PC-9 (cell line): ENCODE data around the gene CSNK1A1L.

Experiments
- EZH2 ChIP-seq: fragments of 200-600 bp; sonication (generic); IDR thresholded peaks from 2 replicates; pipeline ENCODE4 v1.8.0; 2017; ENCODE audit warnings: antibody characterized with exemption, low read depth
- TF ChIP-seq, protein P1 (sequence below): fragments of 200-600 bp; sonication (generic); conservative IDR thresholded peaks from 2 replicates; pipeline ENCODE4 v1.6.1; 2017; ENCODE audit warnings: mixed run types, antibody characterized with exemption, mild to moderate bottlenecking, moderate library complexity

DNA sequence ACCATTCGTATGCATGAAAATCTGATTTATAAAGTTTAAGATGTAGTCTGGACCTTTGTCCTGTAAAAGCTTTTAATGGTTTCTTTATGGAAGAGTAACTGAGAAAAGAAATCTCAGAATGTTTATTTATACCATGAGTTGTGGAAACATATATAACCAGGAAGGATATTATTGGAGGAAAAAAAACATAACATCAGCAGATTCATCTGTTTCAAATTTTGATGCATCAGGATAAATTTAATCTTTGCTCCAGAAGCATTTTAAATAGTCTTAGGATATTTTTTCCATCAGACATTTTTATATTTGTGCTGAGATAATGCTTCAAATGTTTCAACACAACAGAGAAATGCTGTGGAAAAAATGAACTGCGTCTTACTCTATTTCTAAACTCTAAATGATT is 31.2 kb upstream of the CSNK1A1L start:
- TF ChIP-seq, protein P1, sequence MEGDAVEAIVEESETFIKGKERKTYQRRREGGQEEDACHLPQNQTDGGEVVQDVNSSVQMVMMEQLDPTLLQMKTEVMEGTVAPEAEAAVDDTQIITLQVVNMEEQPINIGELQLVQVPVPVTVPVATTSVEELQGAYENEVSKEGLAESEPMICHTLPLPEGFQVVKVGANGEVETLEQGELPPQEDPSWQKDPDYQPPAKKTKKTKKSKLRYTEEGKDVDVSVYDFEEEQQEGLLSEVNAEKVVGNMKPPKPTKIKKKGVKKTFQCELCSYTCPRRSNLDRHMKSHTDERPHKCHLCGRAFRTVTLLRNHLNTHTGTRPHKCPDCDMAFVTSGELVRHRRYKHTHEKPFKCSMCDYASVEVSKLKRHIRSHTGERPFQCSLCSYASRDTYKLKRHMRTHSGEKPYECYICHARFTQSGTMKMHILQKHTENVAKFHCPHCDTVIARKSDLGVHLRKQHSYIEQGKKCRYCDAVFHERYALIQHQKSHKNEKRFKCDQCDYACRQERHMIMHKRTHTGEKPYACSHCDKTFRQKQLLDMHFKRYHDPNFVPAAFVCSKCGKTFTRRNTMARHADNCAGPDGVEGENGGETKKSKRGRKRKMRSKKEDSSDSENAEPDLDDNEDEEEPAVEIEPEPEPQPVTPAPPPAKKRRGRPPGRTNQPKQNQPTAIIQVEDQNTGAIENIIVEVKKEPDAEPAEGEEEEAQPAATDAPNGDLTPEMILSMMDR = no peak
- no peak for TF ChIP-seq EZH2
